Measurements from ENCODE around the gene ZBTB16.

ZBTB16 gene

GRCh38 chr11:114036958-114037357 lies 22.6 kb upstream of the ZBTB16 start:
- TF ChIP-seq, protein P1, sequence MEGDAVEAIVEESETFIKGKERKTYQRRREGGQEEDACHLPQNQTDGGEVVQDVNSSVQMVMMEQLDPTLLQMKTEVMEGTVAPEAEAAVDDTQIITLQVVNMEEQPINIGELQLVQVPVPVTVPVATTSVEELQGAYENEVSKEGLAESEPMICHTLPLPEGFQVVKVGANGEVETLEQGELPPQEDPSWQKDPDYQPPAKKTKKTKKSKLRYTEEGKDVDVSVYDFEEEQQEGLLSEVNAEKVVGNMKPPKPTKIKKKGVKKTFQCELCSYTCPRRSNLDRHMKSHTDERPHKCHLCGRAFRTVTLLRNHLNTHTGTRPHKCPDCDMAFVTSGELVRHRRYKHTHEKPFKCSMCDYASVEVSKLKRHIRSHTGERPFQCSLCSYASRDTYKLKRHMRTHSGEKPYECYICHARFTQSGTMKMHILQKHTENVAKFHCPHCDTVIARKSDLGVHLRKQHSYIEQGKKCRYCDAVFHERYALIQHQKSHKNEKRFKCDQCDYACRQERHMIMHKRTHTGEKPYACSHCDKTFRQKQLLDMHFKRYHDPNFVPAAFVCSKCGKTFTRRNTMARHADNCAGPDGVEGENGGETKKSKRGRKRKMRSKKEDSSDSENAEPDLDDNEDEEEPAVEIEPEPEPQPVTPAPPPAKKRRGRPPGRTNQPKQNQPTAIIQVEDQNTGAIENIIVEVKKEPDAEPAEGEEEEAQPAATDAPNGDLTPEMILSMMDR (IDR thresholded peaks at IDR 0.05; ENCODE audit: extremely low read depth, insufficient read depth, missing control alignments) = no peak
- in situ Hi-C loops (cut with MboI; ENCODE audit: low pct_unique_long_range_greater_than_20kb, low sequenced_read_pairs, unreplicated experiment) = no loop called here
- no peak for DNase-seq (ENCODE audit: low spot score)

DNA sequence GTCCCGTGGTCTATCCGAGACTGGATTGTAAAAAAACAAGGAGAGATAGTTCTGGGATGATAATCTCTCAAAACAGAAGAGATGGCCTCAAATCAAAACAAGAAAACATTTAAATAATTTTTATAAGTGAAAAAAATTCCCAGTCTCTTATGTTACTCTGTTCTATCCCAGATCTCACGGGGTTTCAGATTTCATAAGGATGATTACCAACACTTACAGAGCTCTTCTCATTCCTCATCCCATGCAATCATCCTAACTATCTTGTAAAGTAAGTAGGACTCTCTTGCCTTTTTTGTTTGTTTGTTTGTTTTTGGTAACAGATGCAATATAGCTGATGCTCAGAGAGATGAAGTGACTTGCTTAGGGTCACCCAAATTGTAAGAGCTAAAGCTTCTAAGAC lies 20.0 kb upstream of the ZBTB16 start:
- TF ChIP-seq, protein P1 (IDR thresholded peaks at IDR 0.05; ENCODE audit: extremely low read depth, insufficient read depth, missing control alignments) = no peak
- no peak for DNase-seq (ENCODE audit: low spot score)
- in situ Hi-C loops (cut with MboI; ENCODE audit: low pct_unique_long_range_greater_than_20kb, low sequenced_read_pairs, unreplicated experiment) = no loop called here

- TF ChIP-seq, protein P1 (IDR thresholded peaks at IDR 0.05; ENCODE audit: extremely low read depth, insufficient read depth, missing control alignments) = no peak
- in situ Hi-C loops (cut with MboI; ENCODE audit: low pct_unique_long_range_greater_than_20kb, low sequenced_read_pairs, unreplicated experiment) = no loop called here
- DNase-seq (ENCODE audit: low spot score) = no peak
Measured at GRCh38 chr11:114040706-114041211, 18.8 kb upstream of the ZBTB16 start.

GRCh38 chr11:114042234-114042633 lies 17.3 kb upstream of the ZBTB16 start:
- TF ChIP-seq, protein P1 (IDR thresholded peaks at IDR 0.05; ENCODE audit: extremely low read depth, insufficient read depth, missing control alignments) = no peak
- in situ Hi-C loops (cut with MboI; ENCODE audit: low pct_unique_long_range_greater_than_20kb, low sequenced_read_pairs, unreplicated experiment) = no loop called here
- DNase-seq (ENCODE audit: low spot score) = no peak

DNA sequence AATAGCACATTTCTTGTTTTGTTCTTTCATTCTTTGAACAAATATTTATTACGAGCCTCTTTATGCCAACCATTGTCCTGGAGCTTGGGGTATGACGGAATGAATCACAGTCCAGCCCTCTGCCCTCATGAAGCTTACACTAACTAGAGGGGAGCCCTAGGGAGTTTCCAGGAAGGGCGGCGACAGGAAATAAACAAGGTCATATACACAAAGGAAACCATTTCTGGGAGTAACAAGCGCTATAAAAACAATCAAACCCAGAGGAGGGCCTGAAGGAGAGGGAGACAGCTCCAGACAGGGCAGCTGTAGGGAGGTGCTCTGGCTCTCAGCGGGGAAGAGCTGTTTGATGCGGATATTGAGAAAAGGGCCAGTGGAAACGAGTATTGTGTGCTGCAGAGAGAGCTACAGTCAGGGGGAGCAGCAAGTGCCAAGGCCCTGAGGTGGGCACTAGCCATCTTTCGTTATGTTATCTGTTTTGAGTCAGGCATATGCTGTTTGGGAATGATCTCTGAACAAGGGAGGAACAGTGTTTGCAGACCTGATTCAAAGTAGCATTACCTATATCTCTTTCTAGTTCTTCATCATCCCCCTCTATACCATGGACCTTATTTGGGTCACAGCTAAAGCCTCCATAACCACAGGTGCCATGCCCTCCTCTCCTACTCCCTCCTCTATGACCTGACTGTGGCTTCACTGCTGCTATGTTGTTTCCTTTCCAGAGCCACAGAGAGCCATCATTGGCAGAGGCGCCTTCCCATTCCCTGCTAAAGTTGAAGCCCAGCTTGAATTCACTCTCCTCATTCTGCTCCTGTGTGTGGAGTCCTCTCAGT lies 15.3 kb upstream of the ZBTB16 start:
- in situ Hi-C loops (cut with MboI; ENCODE audit: low pct_unique_long_range_greater_than_20kb, low sequenced_read_pairs, unreplicated experiment) = no loop called here
- DNase-seq (ENCODE audit: low spot score) = no peak
- TF ChIP-seq, protein P1 (IDR thresholded peaks at IDR 0.05; ENCODE audit: extremely low read depth, insufficient read depth, missing control alignments) = no peak

- no peak for DNase-seq (ENCODE audit: low spot score)
- TF ChIP-seq, protein P1 (IDR thresholded peaks at IDR 0.05; ENCODE audit: extremely low read depth, insufficient read depth, missing control alignments) = no peak
- in situ Hi-C loops (cut with MboI; ENCODE audit: low pct_unique_long_range_greater_than_20kb, low sequenced_read_pairs, unreplicated experiment) = no loop called here
Measured at GRCh38 chr11:114047327-114047726, 12.2 kb upstream of the ZBTB16 start.
